ENCODE results near the gene PAQR9. TPM values are rescaled to one million over a fixed set of nuclear protein-coding genes. Genes with fewer than 3 reads are reported as not detected.

The PAQR9 gene
- total and polyA plus RNA-seq, 9 of the 15 experiments (the other 6 are each of a cell fraction or from before 2014, with no cell fraction given), result 0.04 to 0.58 (median 0.22) TPM

DNA sequence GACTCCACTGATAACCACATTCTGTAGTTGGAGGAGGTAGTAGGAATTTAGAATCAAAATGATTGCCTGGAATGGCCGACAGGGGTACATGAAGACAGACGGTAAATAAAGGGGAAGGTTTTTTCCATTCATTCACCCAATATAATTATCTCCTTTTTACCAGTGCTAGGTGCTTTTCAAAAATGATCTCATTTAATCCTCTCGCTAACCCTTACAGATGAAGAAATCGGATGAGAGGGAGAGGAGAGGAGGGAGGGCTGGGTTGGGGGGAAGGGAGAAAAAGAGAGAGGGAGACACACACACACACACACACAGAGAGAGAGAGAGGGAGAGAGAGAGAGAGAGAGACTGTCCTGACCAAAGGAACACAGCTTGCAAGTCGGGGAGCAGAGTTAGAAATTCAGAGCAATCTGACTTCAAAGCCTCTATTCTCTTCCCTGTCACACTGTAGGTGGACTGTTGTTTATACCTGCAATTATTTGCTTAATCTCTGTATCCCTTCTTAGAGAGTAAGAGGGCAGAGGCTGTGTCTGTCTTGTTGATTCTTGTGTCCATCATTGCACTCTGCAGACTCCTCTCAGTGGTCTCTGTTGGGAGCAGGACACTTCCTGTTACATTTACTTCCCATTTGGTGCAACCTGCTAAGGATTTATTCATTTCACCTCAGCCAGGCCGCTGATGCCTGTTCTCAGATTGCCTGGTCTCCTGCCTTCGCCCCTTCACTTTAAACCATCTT, 18.7 kb upstream of the PAQR9 start (continued):
- TF ChIP-seq, protein P1, sequence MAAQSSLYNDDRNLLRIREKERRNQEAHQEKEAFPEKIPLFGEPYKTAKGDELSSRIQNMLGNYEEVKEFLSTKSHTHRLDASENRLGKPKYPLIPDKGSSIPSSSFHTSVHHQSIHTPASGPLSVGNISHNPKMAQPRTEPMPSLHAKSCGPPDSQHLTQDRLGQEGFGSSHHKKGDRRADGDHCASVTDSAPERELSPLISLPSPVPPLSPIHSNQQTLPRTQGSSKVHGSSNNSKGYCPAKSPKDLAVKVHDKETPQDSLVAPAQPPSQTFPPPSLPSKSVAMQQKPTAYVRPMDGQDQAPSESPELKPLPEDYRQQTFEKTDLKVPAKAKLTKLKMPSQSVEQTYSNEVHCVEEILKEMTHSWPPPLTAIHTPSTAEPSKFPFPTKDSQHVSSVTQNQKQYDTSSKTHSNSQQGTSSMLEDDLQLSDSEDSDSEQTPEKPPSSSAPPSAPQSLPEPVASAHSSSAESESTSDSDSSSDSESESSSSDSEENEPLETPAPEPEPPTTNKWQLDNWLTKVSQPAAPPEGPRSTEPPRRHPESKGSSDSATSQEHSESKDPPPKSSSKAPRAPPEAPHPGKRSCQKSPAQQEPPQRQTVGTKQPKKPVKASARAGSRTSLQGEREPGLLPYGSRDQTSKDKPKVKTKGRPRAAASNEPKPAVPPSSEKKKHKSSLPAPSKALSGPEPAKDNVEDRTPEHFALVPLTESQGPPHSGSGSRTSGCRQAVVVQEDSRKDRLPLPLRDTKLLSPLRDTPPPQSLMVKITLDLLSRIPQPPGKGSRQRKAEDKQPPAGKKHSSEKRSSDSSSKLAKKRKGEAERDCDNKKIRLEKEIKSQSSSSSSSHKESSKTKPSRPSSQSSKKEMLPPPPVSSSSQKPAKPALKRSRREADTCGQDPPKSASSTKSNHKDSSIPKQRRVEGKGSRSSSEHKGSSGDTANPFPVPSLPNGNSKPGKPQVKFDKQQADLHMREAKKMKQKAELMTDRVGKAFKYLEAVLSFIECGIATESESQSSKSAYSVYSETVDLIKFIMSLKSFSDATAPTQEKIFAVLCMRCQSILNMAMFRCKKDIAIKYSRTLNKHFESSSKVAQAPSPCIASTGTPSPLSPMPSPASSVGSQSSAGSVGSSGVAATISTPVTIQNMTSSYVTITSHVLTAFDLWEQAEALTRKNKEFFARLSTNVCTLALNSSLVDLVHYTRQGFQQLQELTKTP (IDR thresholded peaks at IDR 0.05; ENCODE audit: low read depth in 1 of 2, partially characterized antibody in 2 of 2), result peak in 1 of 2 experiments; percentile 37
- TF ChIP-seq SOX6 (IDR thresholded peaks at IDR 0.05) (no peak), ZNF347 (CRISPR knock-in tag; IDR thresholded peaks at IDR 0.05; ENCODE audit: low read depth) (no peak), NFRKB (IDR thresholded peaks at IDR 0.05; ENCODE audit: low read depth) (peak; percentile 68; the same call in 1 of the 2 replicates), ZNF561 (CRISPR knock-in tag; conservative IDR thresholded peaks at IDR 0.05) (no peak)

DNA sequence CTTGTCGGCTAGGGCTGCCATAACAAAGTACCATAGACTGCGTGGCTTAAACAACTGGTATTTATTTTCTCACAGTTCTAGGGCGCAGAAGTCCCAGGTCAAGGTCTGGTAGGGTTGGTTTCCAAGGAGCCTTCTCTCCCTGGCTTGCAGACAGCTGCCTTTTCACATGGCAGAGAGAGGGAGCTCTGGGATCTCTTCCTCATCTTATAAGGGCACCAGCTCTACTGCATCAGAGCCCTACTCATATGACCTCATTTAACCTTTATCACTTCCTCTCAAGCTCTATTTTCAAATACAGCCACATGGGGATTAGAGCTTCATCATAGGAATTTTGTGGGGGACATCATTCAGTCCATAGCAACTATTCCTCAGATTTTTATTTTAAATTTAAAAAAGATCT, 17.6 kb upstream of the PAQR9 start:
- Histone ChIP-seq H4K20me1 (replicated peaks; ENCODE audit: control insufficient read depth, insufficient read depth, low read length) (no peaks in the 10 kb centered on the region), H3K9me3 (replicated peaks; ENCODE audit: control insufficient read depth, insufficient read depth, low read depth, low read length) (no peaks in the 10 kb centered on the region), H3K4me1 (replicated peaks in 1 of 2; ENCODE audit: control insufficient read depth in 2 of 2, insufficient read depth in 2 of 2, low read length in 2 of 2) (peaks cover 3 to 38% of the 10 kb centered on the region in 2 experiments; a peak in 3 of 5 replicates), H3K27ac (ENCODE audit: extremely low read depth, low read depth, low read length) (no peak overlapping the region), H3K4me2 (ENCODE audit: insufficient read depth, low read length) (no peak overlapping the region), H3K79me2 (ENCODE audit: control insufficient read depth, insufficient read depth, low read length) (no peaks in the 10 kb centered on the region), H3K9ac (ENCODE audit: insufficient read depth in 1 of 2, low read depth in 2 of 2, low read length in 2 of 2) (no peak overlapping the region), H3K9me1 (ENCODE audit: control insufficient read depth, insufficient read depth, low read length) (no peaks in the 10 kb centered on the region), H3K27me3 (ENCODE audit: control insufficient read depth in 2 of 2, insufficient read depth in 2 of 2, low read length in 2 of 2) (no peaks in the 10 kb centered on the region), H3K4me3 (no peak overlapping the region), H2AFZ (ENCODE audit: low read depth, low read length) (peak overlapping the region; percentile 89), H3K36me3 (ENCODE audit: control insufficient read depth, insufficient read depth, low read length) (no peaks in the 10 kb centered on the region)
- ChIA-PET CTCF (ENCODE audit: low intra/inter-chr PET ratio) (interaction anchor here (0.6 kb wide), 1 partner anchor 59 kb away, joined by 4 read pairs; no protein-coding TSS in a partner anchor), POLR2A (interaction anchor here (0.9 to 1.6 kb wide), 3 partner anchors 18 to 54 kb away, joined by 4 to 12 read pairs (median 4); partner anchors contain the start of gene U2SURP)
- ATAC-seq (0 out of 3 replicates have a peak, but pooled peaks have one; percentile 8), FAIRE-seq (peak; percentile 46), DNase-seq (ENCODE audit: extremely low read depth in 1 of 4, low spot score in 3 of 4) (peak in 1 of 4 experiments; percentile 43)
- no TSS peak for BruUV-seq (replicated peaks)
- 54% methylated on average over 3 of the region's 3 CpGs for WGBS (ENCODE audit: insufficient coverage, low coverage, missing lambda C conversion rate)
- in situ Hi-C loops (cut with MboI) (loop anchor here (5.0 kb wide), 1 partner anchor 49 kb away; no protein-coding TSS in a partner anchor), intact Hi-C loops (cut with micrococcal nuclease) (no loop called here)
- TF ChIP-seq DDX20 (tag; IDR thresholded peaks at IDR 0.05; ENCODE audit: low read depth), result no peak
- TF ChIP-seq ZNF589 (CRISPR knock-in tag; IDR thresholded peaks at IDR 0.05; ENCODE audit: low read depth), result no peak
- no peak for TF ChIP-seq KDM2B (CRISPR knock-in tag; IDR thresholded peaks at IDR 0.05)
- no peak for TF ChIP-seq SREBF1 (IDR thresholded peaks at IDR 0.05; ENCODE audit: borderline replicate concordance, low read depth, low read length)
- TF ChIP-seq, protein P2, sequence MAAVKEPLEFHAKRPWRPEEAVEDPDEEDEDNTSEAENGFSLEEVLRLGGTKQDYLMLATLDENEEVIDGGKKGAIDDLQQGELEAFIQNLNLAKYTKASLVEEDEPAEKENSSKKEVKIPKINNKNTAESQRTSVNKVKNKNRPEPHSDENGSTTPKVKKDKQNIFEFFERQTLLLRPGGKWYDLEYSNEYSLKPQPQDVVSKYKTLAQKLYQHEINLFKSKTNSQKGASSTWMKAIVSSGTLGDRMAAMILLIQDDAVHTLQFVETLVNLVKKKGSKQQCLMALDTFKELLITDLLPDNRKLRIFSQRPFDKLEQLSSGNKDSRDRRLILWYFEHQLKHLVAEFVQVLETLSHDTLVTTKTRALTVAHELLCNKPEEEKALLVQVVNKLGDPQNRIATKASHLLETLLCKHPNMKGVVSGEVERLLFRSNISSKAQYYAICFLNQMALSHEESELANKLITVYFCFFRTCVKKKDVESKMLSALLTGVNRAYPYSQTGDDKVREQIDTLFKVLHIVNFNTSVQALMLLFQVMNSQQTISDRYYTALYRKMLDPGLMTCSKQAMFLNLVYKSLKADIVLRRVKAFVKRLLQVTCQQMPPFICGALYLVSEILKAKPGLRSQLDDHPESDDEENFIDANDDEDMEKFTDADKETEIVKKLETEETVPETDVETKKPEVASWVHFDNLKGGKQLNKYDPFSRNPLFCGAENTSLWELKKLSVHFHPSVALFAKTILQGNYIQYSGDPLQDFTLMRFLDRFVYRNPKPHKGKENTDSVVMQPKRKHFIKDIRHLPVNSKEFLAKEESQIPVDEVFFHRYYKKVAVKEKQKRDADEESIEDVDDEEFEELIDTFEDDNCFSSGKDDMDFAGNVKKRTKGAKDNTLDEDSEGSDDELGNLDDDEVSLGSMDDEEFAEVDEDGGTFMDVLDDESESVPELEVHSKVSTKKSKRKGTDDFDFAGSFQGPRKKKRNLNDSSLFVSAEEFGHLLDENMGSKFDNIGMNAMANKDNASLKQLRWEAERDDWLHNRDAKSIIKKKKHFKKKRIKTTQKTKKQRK (IDR thresholded peaks at IDR 0.05; ENCODE audit: borderline replicate concordance, low read depth, low read length), result no peak
- no peak for TF ChIP-seq CBX3 (IDR thresholded peaks at IDR 0.05; ENCODE audit: borderline replicate concordance in 1 of 2, low read length in 2 of 2)

Measured in K562 (cell line).